H1 (cell line): ENCODE measurements around the gene RGS6.

Experiments used
- PHF8 ChIP-seq: fragments of 200-600 bp; sonication (generic); conservative IDR thresholded peaks from 2 replicates; pipeline ENCODE4 v1.7.1; 2012; ENCODE audit warnings: low read depth, mild to moderate bottlenecking, inconsistent platforms, low read length, moderate library complexity
- POLR2A ChIP-seq, 2 experiments: IDR thresholded peaks; 1 replicate in 1 of 2; 2 replicates in 1 of 2; pipeline ENCODE4 v1.6.1; 2011; ENCODE audit warnings: low read depth in 2 of 2, low read length in 2 of 2, mild to moderate bottlenecking in 2 of 2; ENCODE audit errors: control extremely low read depth in 1 of 2

GRCh38 chr14:72024043-72024407, 91.8 kb downstream of the RGS6 start:
- TF ChIP-seq POLR2A (IDR thresholded peaks at IDR 0.05; ENCODE audit: control extremely low read depth in 1 of 2, low read depth in 2 of 2, low read length in 2 of 2) (no peak), PHF8 (no peak)
